Measurements from ENCODE around the gene CACNA1S. TPM values are rescaled to one million over a fixed set of nuclear protein-coding genes. Genes with fewer than 3 reads are reported as not detected.

Gene CACNA1S
- total RNA-seq, 2 experiments from 2014 or later: not detected

DNA sequence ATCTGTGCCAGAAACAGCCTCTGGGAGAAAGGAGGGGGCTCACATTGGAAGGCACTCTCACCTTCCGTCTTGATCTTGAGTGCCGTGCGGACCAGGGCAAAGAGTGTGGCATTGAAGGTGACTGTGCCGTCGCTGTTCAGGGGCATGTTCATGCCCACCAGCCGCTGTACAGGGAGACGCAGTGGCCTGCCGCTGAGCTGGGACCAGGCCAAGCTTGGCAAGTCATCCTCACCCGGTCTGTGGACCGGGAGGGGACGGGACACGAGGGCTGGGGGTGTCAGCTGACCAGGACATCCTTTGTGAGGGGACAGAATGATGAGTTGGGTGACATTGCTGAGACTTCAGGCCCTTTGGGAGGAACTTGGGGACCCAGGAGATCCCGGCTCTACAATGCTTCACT, 63.7 kb downstream of the CACNA1S start:
- H3K36me3 ChIP-seq (ENCODE audit: insufficient read depth, low read length): no peaks in the 10 kb centered on the region
- no peaks in the 10 kb centered on the region for H3K9me3 ChIP-seq (ENCODE audit: low read length)
- DNase-seq (ENCODE audit: low spot score): no peak
- no peak overlapping the region for H3K4me2 ChIP-seq (ENCODE audit: low read length)
- TF ChIP-seq EZH2phosphoT487 (IDR thresholded peaks at IDR 0.05; ENCODE audit: borderline replicate concordance, low read depth, low read length): no peak
- ChIA-PET CTCF (ENCODE audit: unreplicated experiment) (no interaction called here), POLR2A (interaction anchor here (0.9 kb wide), 1 partner anchor 39 kb away, joined by 3 read pairs; no protein-coding TSS in a partner anchor)
- no peaks in the 10 kb centered on the region for H3K9me2 ChIP-seq (ENCODE audit: insufficient read depth, low read length)
- no peak overlapping the region for H3K4me3 ChIP-seq (ENCODE audit: low read depth, low read length, poor library complexity, severe bottlenecking)
- H2AFZ ChIP-seq (ENCODE audit: low read length): no peak overlapping the region
- BruUV-seq (replicated peaks): no TSS peak
- H4K20me1 ChIP-seq (ENCODE audit: insufficient read depth, low read length): no peaks in the 10 kb centered on the region
- intact Hi-C loops (cut with micrococcal nuclease; ENCODE audit: unreplicated experiment): loop anchor here (5.0 kb wide), 1 partner anchor 69 kb away; no protein-coding TSS in a partner anchor
- no peaks in the 10 kb centered on the region for H3K4me1 ChIP-seq (ENCODE audit: insufficient read depth, low read length, poor library complexity, severe bottlenecking)
- no peaks in the 10 kb centered on the region for H3K79me2 ChIP-seq (ENCODE audit: insufficient read depth, low read depth, low read length)
- no peak overlapping the region for H3K27ac ChIP-seq (ENCODE audit: low read depth, low read length, poor library complexity, severe bottlenecking)

DNA sequence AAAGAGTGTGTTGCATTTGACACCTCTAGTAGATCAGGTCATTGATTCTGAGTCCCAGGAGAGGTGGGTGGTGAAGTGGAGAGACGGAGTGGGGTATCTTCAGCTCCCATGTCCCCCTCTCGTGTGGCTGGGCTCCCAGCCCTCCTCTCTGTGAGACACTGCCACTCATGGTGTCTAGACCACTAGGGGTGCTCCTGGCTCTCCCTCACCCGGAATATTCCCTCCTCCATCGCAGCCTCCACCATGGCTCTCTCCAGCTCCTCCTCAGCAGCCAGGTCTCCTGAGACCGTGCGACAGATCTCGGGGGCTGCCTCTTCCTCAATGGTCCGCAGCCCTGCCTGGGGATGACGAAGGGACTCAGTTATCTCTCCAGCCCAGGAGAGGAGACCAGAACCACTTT, 68.1 kb downstream of the CACNA1S start:
- BruUV-seq (replicated peaks): no TSS peak
- Histone ChIP-seq H3K36me3 (ENCODE audit: insufficient read depth, low read length) (no peaks in the 10 kb centered on the region), H3K4me1 (ENCODE audit: insufficient read depth, low read length, poor library complexity, severe bottlenecking) (no peaks in the 10 kb centered on the region), H3K27ac (ENCODE audit: low read depth, low read length, poor library complexity, severe bottlenecking) (no peak overlapping the region), H2AFZ (ENCODE audit: low read length) (no peak overlapping the region), H3K79me2 (ENCODE audit: insufficient read depth, low read depth, low read length) (no peaks in the 10 kb centered on the region), H3K4me3 (ENCODE audit: low read depth, low read length, poor library complexity, severe bottlenecking) (no peak overlapping the region), H3K4me2 (ENCODE audit: low read length) (no peak overlapping the region), H3K9me3 (ENCODE audit: low read length) (no peaks in the 10 kb centered on the region), H4K20me1 (ENCODE audit: insufficient read depth, low read length) (no peaks in the 10 kb centered on the region), H3K9me2 (ENCODE audit: insufficient read depth, low read length) (no peaks in the 10 kb centered on the region)
- TF ChIP-seq, protein P1, sequence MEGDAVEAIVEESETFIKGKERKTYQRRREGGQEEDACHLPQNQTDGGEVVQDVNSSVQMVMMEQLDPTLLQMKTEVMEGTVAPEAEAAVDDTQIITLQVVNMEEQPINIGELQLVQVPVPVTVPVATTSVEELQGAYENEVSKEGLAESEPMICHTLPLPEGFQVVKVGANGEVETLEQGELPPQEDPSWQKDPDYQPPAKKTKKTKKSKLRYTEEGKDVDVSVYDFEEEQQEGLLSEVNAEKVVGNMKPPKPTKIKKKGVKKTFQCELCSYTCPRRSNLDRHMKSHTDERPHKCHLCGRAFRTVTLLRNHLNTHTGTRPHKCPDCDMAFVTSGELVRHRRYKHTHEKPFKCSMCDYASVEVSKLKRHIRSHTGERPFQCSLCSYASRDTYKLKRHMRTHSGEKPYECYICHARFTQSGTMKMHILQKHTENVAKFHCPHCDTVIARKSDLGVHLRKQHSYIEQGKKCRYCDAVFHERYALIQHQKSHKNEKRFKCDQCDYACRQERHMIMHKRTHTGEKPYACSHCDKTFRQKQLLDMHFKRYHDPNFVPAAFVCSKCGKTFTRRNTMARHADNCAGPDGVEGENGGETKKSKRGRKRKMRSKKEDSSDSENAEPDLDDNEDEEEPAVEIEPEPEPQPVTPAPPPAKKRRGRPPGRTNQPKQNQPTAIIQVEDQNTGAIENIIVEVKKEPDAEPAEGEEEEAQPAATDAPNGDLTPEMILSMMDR (conservative IDR thresholded peaks at IDR 0.05; ENCODE audit: low read length): no peak
- TF ChIP-seq EZH2phosphoT487 (IDR thresholded peaks at IDR 0.05; ENCODE audit: borderline replicate concordance, low read depth, low read length): no peak
- no peak for DNase-seq (ENCODE audit: low spot score)
- POLR2A ChIA-PET: no interaction called here
- intact Hi-C loops (cut with micrococcal nuclease; ENCODE audit: unreplicated experiment): no loop called here
- CTCF ChIA-PET (ENCODE audit: unreplicated experiment): no interaction called here

DNA sequence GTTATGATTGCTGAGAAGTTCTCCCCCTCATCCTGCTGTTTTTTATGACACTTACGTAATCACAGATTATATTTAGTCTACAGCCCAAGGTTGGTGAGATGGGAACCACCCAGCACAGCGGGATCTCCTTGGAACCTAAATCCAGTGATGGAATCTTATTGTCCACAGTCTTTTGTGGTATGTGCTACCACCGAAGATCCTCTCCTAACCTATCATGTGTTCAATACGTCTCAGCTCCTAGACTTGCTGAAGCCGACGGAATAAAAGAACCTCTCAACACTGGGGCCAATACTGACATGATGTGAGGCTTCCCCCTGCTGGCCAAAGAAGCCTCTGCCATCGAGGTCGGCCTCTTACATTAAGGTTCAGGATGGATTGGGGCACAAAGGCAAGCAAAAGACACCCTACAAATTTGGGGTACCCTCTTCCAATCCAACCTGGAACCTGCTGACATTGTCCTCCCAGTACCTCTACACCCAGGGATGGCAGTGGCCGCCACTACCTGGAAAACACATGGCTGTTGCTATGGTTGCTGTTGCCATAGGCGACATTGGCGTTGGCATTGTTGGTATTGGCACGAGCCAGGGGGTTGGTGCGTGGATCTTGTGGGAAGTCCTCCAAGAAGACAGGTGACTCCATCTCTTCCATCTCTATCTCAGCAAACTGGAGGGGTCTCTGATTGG, 69.3 kb downstream of the CACNA1S start:
- H3K79me2 ChIP-seq (ENCODE audit: insufficient read depth, low read depth, low read length): no peaks in the 10 kb centered on the region
- no peak overlapping the region for H3K4me3 ChIP-seq (ENCODE audit: low read depth, low read length, poor library complexity, severe bottlenecking)
- H3K27ac ChIP-seq (ENCODE audit: low read depth, low read length, poor library complexity, severe bottlenecking): no peak overlapping the region
- no peaks in the 10 kb centered on the region for H3K4me1 ChIP-seq (ENCODE audit: insufficient read depth, low read length, poor library complexity, severe bottlenecking)
- ChIA-PET CTCF (ENCODE audit: unreplicated experiment) (interaction anchor here (2.2 to 2.4 kb wide), 3 partner anchors 17 to 71 kb away, joined by 6 to 13 read pairs (median 9); no protein-coding TSS in a partner anchor), POLR2A (interaction anchor here (0.6 to 0.7 kb wide), 2 partner anchors 35 to 123 kb away, joined by 3 read pairs; no protein-coding TSS in a partner anchor)
- no peaks in the 10 kb centered on the region for H3K9me3 ChIP-seq (ENCODE audit: low read length)
- no TSS peak for BruUV-seq (replicated peaks)
- H2AFZ ChIP-seq (ENCODE audit: low read length): no peak overlapping the region
- H4K20me1 ChIP-seq (ENCODE audit: insufficient read depth, low read length): no peaks in the 10 kb centered on the region
- intact Hi-C loops (cut with micrococcal nuclease; ENCODE audit: unreplicated experiment): loop anchor here (1.0 kb wide), 2 partner anchors 64 to 71 kb away; no protein-coding TSS in a partner anchor
- peak; percentile 73 for DNase-seq (ENCODE audit: low spot score)
- no peak overlapping the region for H3K4me2 ChIP-seq (ENCODE audit: low read length)
- no peaks in the 10 kb centered on the region for H3K9me2 ChIP-seq (ENCODE audit: insufficient read depth, low read length)
- TF ChIP-seq, protein P1 (conservative IDR thresholded peaks at IDR 0.05; ENCODE audit: low read length): peak; percentile 96
- no peak for TF ChIP-seq EZH2phosphoT487 (IDR thresholded peaks at IDR 0.05; ENCODE audit: borderline replicate concordance, low read depth, low read length)
- H3K36me3 ChIP-seq (ENCODE audit: insufficient read depth, low read length): no peaks in the 10 kb centered on the region
